Measurements from ENCODE around the gene SCN4B.

Gene SCN4B

GRCh38 chr11:118133816-118134215 lies 18.8 kb downstream of the SCN4B start:
- DNase-seq (ENCODE audit: low read depth in 3 of 3, low spot score in 1 of 3) = no peak

DNA sequence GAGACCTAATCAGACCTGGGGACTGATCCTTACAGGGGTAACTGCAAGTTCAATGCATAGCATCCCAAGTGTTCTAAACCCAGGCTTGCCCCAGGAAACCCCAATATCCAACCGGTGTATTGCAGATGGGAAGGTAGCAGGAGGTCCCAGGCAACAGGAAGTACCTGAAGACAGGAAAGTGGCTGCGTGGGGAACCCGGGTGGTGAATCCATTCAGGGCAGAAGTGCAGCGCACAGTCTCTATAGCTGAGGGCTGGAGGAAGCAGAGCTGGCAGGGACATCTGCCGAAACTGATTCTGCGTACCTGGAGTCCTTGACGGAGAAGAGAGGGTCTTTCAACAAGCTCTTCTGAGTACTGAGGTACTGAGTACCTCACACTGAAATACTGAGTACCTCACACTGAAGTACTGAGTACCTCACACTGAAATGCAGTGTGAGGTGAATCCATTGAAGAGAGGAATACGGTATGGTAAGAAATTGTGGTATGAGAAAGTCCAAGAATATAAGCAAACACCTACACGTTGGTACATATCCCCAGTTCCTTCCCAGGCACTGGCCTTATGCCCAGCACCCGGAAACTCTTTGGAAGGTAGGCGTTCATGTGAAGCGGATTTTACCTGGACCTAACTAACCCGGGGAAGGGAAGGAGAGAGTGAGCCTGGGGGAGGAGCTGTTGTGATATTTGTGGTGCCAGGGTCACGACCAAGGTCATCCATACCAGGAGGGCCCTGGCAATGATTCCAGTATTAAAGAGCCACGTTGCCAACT lies 20.1 kb downstream of the SCN4B start:
- no peak for DNase-seq (ENCODE audit: low read depth in 3 of 3, low spot score in 1 of 3)

DNA sequence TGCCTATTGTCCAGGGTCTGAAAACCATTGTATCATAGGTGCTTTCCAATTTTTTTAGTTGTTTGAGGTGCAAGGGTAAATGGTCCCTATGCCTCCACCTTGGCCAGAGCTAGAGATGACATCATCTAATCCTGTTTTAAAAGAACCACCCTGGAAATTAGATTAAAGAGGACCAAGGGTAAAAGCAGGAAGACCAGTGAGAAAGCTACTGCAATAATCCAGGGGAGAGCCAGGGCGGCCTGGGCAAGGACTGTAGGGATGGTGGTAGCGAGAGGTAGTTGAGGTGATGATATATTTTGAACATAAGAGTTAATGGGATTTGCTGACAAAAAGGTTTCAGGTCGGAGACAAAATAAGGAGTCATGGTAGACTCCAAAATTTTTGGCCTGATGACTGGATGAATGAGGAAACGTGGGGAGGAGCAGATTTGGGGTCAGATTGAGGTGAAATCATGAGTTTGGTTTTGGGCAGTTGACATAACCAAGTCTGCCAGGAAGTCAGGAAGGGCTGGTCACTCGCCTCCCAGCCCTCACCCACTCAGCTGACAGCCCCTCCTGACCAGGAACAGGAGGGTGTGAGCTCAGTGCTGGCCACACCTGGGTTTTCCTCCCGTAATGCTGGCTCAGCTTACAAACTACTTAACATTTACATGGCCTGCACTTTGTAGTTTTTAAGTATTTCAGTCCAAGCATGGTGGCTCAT lies 23.0 kb downstream of the SCN4B start:
- DNase-seq (ENCODE audit: low read depth in 3 of 3, low spot score in 1 of 3) = no peak

DNA sequence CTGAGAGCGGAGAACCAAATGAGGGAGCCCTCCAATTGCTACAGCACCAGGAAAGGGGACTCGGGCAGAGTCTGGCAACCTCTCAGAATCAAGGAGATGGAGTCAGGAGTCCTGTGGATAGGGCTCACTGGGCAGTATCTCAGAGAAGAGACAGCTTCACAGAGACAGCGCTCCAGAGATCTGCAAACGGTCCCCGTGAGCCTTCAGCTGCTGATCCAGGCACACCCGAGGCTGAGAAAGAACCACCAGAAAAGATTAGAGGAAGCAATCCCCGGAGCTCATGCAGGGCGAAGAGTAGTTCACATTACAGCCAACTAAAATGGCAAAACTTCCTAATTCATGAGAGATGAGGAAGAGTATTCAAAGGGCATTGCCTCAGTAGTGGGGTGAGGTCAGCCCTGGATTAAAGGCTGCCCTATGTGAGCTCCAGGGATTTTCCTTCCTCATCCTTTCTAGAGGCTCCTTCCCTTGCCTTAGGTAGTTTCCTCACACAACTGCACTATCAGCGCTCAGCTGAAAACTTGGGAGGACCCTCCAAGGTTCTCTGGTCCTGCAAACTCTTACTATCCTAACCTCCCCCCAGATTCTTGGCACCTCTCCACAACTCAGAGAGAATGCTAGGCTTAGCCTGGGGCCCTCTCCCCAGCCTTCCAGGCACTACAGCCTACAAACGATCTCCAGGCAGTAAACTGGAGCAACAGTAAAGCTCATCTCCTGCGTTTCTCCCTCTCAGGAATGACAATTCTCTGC lies 23.7 kb downstream of the SCN4B start:
- no peak for DNase-seq (ENCODE audit: low read depth in 3 of 3, low spot score in 1 of 3)

- DNase-seq (ENCODE audit: low read depth in 3 of 3, low spot score in 1 of 3) = no peak
Measured at GRCh38 chr11:118128310-118128709, 24.3 kb downstream of the SCN4B start.

- DNase-seq (ENCODE audit: low read depth in 3 of 3, low spot score in 1 of 3) = no peak
Measured at GRCh38 chr11:118126082-118126838, 26.4 kb downstream of the SCN4B start.

- no peak for DNase-seq (ENCODE audit: low read depth in 3 of 3, low spot score in 1 of 3)
Measured at GRCh38 chr11:118124929-118125535, 27.6 kb downstream of the SCN4B start.

DNA sequence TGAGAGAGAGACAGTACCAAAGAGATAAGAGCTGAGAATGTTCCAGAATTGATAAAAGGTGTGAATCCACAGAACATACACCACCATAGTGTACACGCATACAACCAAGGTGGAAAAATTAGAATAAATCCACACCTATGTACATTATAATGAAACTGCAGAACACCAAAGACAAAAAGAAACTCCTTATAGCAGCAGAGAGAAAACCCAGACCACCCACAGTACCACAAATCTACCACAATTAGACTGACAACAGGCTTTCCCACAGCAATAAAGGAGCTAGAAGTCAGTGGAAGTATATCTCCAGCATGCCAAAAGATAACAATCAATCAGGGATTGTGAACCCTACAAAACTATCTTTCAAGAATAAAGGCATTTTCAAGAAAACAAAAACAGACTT lies 31.8 kb downstream of the SCN4B start:
- DNase-seq (ENCODE audit: low read depth in 3 of 3, low spot score in 1 of 3) = no peak

DNA sequence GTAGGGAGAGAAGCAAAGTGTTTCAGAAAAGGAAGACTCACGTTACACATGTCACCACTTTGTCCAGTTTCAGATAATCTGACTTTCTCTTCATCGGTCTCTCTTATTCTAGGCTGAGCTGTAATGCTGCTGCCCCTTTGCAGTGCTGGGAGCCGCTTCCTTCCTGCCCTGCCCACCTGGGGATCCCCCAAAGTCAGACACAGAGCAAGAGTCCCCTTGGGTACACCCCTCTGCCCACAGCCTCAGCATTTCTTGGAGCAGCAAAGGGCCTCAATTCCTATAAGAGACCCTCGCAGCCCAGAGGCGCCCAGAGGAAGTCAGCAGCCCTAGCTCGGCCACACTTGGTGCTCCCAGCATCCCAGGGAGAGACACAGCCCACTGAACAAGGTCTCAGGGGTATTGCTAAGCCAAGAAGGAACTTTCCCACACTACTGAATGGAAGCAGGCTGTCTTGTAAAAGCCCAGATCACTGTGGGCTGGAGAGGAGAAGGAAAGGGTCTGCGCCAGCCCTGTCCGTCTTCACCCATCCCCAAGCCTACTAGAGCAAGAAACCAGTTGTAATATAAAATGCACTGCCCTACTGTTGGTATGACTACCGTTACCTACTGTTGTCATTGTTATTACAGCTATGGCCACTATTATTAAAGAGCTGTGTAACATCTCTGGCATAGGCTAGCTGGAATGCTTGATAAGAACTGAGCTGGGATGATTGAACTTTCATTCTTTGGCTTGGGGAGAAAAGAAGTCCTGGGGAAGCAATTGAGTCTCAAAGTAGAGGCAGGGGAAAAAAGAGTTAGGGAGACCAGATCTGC lies 34.6 kb downstream of the SCN4B start:
- DNase-seq (ENCODE audit: low read depth in 3 of 3, low spot score in 1 of 3) = no peak

- DNase-seq (ENCODE audit: low read depth in 3 of 3, low spot score in 1 of 3) = no peak
Measured at GRCh38 chr11:118115048-118115447, 37.6 kb downstream of the SCN4B start.

- DNase-seq (ENCODE audit: low read depth in 3 of 3, low spot score in 1 of 3) = no peak
Measured at GRCh38 chr11:118114266-118114665, 38.4 kb downstream of the SCN4B start.

DNA sequence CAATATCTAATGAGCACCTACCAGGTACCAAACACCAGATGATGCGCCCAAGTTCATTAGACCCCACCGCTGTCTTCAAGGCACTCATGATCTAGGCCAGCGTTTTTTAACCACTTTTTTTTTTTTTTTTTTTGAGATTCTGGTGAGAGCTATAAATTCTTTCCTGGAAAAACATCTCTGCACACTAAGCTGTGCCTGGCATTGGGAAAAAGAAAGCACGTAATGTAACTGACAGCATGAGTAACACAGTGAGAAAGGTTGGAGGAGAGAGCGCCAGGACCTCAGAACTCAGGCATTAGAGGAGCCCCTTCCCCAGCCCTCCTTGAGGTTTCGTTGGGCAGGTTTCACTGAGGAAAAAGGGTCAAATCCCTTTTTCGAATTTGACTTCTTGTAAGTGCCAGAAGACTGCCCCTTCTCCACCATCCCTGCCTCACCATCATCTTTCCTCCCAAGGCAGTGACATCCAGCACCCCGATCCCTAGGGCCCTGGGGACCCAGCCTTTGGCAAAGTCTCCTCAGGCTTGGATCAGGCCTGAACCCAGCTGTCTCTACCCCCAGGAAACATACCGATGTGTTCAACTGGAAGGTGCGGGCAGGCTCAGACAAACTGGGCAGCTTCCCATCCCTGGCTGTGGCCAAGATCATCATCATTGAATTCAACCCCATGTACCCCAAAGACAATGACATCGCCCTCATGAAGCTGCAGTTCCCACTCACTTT lies 39.8 kb downstream of the SCN4B start:
- DNase-seq (ENCODE audit: low read depth in 3 of 3, low spot score in 1 of 3) = no peak

DNA sequence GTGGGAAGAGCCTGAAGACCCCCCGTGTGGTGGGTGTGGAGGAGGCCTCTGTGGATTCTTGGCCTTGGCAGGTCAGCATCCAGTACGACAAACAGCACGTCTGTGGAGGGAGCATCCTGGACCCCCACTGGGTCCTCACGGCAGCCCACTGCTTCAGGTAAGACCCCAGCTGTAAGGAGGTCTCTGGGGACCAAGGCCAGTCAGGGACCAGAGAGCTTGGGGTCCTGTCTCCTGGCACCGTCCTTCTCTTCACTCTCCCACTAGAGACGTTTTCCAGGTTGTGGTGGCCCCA lies 40.9 kb downstream of the SCN4B start:
- no peak for DNase-seq (ENCODE audit: low read depth in 3 of 3, low spot score in 1 of 3)

GRCh38 chr11:118111019-118111743 lies 41.4 kb downstream of the SCN4B start:
- DNase-seq (ENCODE audit: low read depth in 3 of 3, low spot score in 1 of 3) = no peak

DNA sequence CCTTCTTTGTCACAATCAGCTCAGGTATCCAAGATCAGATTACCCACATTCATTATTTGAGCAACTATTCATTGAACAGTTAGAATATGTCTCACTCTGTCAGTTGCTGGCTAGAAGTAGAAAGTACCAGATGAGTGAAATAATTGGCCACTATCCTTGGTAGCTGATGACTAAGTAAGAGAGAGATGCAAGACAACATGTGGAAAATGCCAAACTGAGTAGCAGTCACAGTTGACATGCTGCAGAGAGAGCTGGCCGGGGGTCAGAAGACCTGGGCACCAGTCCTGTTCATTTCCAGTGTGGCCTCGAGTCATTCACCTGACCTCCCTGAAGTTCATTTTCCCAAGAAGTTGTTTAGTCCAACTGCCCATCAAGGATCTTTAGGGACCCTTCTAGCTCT lies 43.4 kb downstream of the SCN4B start:
- DNase-seq (ENCODE audit: low read depth in 3 of 3, low spot score in 1 of 3) = no peak

GRCh38 chr11:118108513-118108912 lies 44.1 kb downstream of the SCN4B start:
- DNase-seq (ENCODE audit: low read depth in 3 of 3, low spot score in 1 of 3) = no peak

DNA sequence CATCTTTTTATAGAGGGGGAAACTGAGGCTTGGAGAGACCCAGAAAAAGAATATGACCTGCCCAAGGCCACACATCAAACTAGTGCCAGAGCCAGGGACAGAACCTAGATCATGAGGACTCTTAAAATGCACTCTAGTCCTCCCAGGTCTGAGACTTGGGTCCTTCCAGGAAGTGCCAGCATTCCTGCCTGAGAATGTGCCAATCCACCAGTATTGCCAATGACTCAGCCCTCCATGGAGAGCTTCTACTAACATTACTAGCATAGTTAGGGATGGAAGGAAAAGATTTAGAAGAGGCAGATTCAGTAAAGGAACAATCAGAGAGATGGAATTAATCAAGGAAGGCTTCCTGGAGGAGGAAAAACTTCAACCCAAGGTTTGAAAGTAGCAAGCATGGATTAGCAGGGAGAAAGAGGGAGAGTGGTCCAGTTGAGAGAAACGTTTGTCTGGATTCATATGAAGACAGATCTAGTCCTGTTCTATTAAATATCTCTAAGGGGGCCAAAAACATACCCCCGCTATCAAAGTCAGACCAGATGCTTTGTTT lies 45.8 kb downstream of the SCN4B start:
- DNase-seq (ENCODE audit: low read depth in 3 of 3, low spot score in 1 of 3) = no peak

GRCh38 chr11:118105657-118106305 lies 46.8 kb downstream of the SCN4B start:
- DNase-seq (ENCODE audit: low read depth in 3 of 3, low spot score in 1 of 3) = no peak

Data from stimulated activated CD4-positive, alpha-beta T cell treated with anti-CD3 and anti-CD28 coated beads, TNF-alpha, amount 100 ng/mL, for 1 hour (primary cell).